Choroid plexus epithelial cell (primary cell): ENCODE results near the gene VIP.

Experiments
- DNase-seq: peaks from one replicate; pipeline ENCODE4 v3.0.0-alpha.2; 2010; ENCODE audit warnings: low read depth
- H3K4me3 ChIP-seq: 2 replicates; pipeline ENCODE4 v1.5.1; 2011; ENCODE audit warnings: low read depth, mild to moderate bottlenecking, control low read depth, low read length, moderate library complexity
- TF ChIP-seq, protein P1 (sequence below): conservative IDR thresholded peaks from 2 replicates; pipeline ENCODE4 v1.5.1; 2011; ENCODE audit warnings: low read depth, mild to moderate bottlenecking, control low read depth, inconsistent platforms, low read length, moderate library complexity

The VIP gene

DNA sequence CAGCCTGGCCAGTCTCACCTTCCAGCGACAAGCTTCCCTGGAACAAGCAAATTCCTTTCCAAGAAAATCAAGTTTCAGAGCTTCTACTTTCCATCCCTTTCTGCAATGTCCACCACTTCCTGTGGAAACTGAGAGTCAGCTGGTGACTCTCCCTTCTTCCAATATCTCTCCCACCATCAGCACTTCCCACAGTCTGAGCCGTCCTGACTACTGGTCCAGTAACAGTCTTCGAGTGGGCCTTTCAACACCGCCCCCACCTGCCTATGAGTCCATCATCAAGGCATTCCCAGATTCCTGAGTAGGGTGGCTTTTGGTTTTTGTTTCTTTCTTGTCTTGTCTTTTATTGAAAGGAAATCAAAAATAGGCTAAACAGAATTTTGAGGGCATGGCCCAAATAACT, 28.6 kb upstream of the VIP start:
- DNase-seq, result no peak
- TF ChIP-seq, protein P1, sequence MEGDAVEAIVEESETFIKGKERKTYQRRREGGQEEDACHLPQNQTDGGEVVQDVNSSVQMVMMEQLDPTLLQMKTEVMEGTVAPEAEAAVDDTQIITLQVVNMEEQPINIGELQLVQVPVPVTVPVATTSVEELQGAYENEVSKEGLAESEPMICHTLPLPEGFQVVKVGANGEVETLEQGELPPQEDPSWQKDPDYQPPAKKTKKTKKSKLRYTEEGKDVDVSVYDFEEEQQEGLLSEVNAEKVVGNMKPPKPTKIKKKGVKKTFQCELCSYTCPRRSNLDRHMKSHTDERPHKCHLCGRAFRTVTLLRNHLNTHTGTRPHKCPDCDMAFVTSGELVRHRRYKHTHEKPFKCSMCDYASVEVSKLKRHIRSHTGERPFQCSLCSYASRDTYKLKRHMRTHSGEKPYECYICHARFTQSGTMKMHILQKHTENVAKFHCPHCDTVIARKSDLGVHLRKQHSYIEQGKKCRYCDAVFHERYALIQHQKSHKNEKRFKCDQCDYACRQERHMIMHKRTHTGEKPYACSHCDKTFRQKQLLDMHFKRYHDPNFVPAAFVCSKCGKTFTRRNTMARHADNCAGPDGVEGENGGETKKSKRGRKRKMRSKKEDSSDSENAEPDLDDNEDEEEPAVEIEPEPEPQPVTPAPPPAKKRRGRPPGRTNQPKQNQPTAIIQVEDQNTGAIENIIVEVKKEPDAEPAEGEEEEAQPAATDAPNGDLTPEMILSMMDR, result no peak
- H3K4me3 ChIP-seq, result no peak overlapping the region

DNA sequence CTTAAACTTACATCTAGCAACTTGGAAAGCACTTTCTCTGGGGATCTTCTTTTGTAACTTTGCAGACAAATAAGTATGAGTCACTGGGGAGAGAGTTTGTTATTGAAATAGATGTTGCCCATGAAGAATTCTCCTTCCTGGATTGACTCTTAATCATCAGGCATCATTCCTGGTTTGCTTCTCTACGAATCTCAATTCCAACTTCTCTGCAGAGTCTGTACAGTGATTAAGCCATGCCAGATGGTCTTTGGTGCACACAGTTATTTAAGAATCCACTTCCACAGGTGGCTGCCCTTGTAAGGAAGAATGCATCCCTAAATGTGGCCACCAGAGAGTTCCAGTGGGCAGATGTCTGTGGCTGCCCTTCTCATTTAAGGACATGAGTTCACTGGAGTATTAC, 27.2 kb upstream of the VIP start:
- TF ChIP-seq, protein P1, result no peak
- no peak overlapping the region for H3K4me3 ChIP-seq
- peak; percentile 45 for DNase-seq

DNA sequence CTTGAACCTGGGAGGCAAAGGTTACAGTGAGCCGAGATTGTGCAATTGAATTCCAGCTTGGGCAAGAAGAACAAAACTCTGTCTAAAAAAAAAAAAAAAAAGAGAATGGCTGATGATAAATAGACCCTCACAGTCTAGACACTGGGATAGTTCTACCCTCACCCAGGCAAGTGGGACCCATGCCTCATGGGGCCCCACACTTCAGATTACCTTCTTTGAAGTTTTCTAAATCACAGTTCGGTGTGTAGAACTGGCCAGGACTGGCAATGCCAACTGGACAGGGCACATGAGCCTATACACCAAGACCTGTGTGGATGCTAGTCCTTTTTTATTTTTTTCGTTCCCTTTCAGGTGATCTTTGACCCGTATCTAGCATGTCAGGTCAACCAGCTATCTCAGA, 24.3 kb upstream of the VIP start:
- DNase-seq, result no peak
- TF ChIP-seq, protein P1, result no peak
- no peak overlapping the region for H3K4me3 ChIP-seq

DNA sequence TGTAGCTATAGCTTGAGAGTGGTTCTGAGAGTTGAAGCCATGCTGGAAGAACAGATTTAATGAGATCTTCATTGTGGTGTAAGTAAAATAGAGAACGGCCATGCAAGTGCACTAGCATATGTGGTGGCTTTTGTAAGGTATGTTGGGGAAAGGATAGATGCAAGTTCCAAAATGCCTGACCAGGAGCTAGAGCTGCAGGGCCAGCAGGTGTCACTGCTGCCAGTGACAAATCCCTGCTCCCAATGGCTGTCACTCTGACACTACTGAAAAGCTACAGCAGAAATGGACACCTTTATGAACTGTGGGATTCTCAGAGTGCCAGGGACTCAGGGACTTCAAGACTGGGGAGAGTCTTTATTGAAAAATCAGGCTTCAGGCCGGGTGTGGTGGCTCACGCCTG, 23.1 kb upstream of the VIP start:
- no peak overlapping the region for H3K4me3 ChIP-seq
- DNase-seq, result no peak
- TF ChIP-seq, protein P1, result no peak

DNA sequence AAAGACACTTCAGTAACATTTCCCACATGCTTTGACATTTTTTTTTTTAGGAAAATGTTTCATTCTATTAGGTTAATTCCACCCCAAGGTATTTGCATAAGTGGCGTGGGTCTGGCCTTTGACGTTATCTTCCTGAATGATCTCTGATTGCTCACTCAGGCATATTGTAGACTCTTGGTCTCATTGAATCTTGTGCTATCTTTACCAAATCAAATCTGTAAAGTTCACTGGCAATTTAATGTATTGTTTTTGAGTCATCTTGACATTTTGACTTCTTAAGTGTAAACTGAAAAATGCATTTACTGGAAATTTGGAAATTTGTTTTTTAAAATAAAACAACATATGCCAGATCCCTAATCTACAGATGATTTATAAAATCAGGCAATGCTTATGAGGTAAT, 16.0 kb upstream of the VIP start:
- DNase-seq, result no peak
- no peak overlapping the region for H3K4me3 ChIP-seq
- TF ChIP-seq, protein P1, result no peak

DNA sequence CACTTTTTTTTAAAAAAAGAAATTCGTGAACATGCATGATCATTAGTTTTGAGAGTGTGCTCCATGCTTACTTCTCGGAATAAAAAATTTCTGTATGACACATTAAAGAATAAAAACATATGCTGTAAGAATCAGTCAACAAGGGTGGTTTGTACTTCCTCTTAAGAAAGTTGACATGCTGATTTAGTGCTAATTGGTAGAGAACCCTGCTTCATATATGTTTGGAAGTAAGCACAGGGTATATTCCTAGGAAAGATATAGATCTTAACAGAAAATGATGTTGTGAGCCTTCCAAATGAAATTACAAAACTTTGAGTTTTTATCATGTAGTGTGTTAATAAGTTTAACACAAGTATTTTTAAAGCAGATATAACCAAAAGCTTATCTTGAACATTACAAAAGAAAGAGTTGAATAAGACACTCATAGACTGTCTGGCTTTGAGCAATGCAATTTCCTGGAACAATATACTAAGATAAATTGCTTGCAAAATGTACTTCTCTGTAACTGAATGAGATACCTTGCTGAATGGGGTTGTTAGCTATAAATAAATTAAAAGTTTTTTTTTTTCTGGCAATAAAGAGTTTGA, 13.8 kb upstream of the VIP start:
- TF ChIP-seq, protein P1, result no peak
- no peak for DNase-seq
- no peak overlapping the region for H3K4me3 ChIP-seq

DNA sequence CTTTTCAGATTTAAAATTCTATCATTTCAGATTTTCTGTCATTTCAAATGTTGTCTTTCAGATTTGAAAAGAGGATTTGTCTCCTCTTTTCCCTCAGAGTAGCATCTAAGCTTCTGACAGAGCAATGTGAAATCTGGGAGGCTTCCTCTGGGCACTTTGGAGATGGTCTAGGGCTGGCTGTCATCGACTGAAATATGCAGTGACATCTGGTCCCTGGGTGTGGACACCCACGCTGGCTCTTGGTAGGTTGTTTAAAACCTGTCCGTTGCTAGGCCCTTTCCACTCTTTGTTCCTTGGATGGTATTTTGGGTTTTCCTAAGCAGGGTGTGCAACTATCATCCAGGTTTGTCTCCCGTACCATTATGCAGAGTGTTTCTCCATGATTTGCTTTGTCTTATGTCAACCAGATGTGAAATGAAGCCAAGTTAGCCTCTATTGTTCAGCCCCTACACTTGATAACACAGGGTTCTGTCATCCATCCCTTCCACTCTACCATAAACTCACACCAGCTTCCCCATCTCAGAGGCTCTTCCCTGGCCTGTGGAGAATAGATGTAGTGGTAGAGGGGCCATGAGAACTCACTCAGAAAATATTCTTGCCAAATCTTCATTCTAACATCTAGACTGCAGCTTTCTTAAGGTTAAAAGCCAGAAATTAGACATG, 5.0 kb upstream of the VIP start:
- no peak overlapping the region for H3K4me3 ChIP-seq
- TF ChIP-seq, protein P1, result no peak
- DNase-seq, result no peak
